B cell (primary cell): ENCODE measurements around the gene ATOH1. TPM values are rescaled to one million over a fixed set of nuclear protein-coding genes. Genes with fewer than 3 reads are reported as not detected.

Source experiments
- ATAC-seq: fragments of 200-7000 bp; cut with Tn5 transposase; one replicate; pipeline ENCODE4 v1.10.0; 2021; ENCODE audit warnings: low read depth, mild to moderate bottlenecking, moderate number of reproducible peaks, moderate library complexity
- CTCF ChIA-PET: fragments of 350-600 bp; sonication (Branson Sonifier 250); formaldehyde crosslinking; loops from one replicate; lab custom pipeline; 2021; ENCODE audit warnings: antibody characterized with exemption, inconsistent platforms; lab: Charles Lee
- POLR2A ChIA-PET: fragments of 350-600 bp; sonication (Branson Sonifier 250); formaldehyde crosslinking; loops from one replicate; lab custom pipeline; 2021; ENCODE audit warnings: antibody characterized with exemption; lab: Charles Lee
- DNase-seq: peaks from one replicate; pipeline ENCODE4 v3.0.0; 2013
- H2AFZ ChIP-seq: 2 replicates; pipeline ENCODE4 v1.6.1; 2012; ENCODE audit warnings: mild to moderate bottlenecking, low read depth, low read length; ENCODE audit not compliant: insufficient read depth, poor library complexity, severe bottlenecking
- H3K27ac ChIP-seq, 2 donors: 1 replicate in 1 of 2; 2 replicates in 1 of 2; pipeline ENCODE4 v1.5.1; 2012 to 2013; ENCODE audit warnings: low read length in 2 of 2, mild to moderate bottlenecking in 2 of 2, moderate library complexity in 1 of 2
- H3K27me3 ChIP-seq, 4 experiments: fragments of 200-600 bp in 1 of 4; sonication (generic) in 1 of 4; replicated peaks in 1 of 4; 1 replicate in 2 of 4; 2 replicates in 2 of 4; pipeline versions ENCODE4 v1.6.1 to v1.7.0; 2013 to 2016; ENCODE audit warnings: low read length in 3 of 4, mild to moderate bottlenecking in 2 of 4, mixed read lengths in 1 of 4, moderate library complexity in 1 of 4; ENCODE audit not compliant: insufficient read depth in 4 of 4, control insufficient read depth in 3 of 4; ENCODE audit errors: control extremely low read depth in 1 of 4
- H3K36me3 ChIP-seq, 2 experiments: replicated peaks in 1 of 2; 1 replicate in 1 of 2; 2 replicates in 1 of 2; pipeline versions ENCODE4 v1.6.1 to v1.7.1; 2013; ENCODE audit warnings: low read length in 1 of 2; ENCODE audit not compliant: insufficient read depth in 2 of 2, control insufficient read depth in 1 of 2; ENCODE audit errors: control extremely low read depth in 1 of 2, extremely low read depth in 1 of 2
- H3K4me1 ChIP-seq, 2 donors: fragments of 200-600 bp in 1 of 2; sonication (generic) in 1 of 2; 1 replicate in 1 of 2; 2 replicates in 1 of 2; pipeline versions ENCODE4 v1.5.1 to v1.6.1; 2013 to 2017; ENCODE audit warnings: low read length in 2 of 2; ENCODE audit not compliant: control insufficient read depth in 2 of 2, insufficient read depth in 2 of 2
- H3K4me2 ChIP-seq: replicated peaks from 2 replicates; pipeline ENCODE3; 2012; ENCODE audit warnings: mild to moderate bottlenecking, low read depth, low read length; ENCODE audit not compliant: poor library complexity, severe bottlenecking
- H3K4me3 ChIP-seq, 5 experiments: fragments of 200-600 bp in 1 of 5; sonication (generic) in 1 of 5; 1 replicate in 3 of 5; 2 replicates in 2 of 5; pipeline versions ENCODE4 v1.5.1 to v1.7.0; 2011 to 2016; ENCODE audit warnings: low read length in 4 of 5, mild to moderate bottlenecking in 4 of 5, low read depth in 2 of 5, control low read depth in 1 of 5, moderate library complexity in 1 of 5; ENCODE audit not compliant: insufficient read depth in 1 of 5; ENCODE audit errors: control extremely low read depth in 1 of 5, extremely low read depth in 1 of 5
- H3K79me2 ChIP-seq: fragments of 200-600 bp; sonication (generic); one replicate; pipeline ENCODE4 v1.6.0; 2016; ENCODE audit warnings: low read length; ENCODE audit not compliant: control insufficient read depth, insufficient read depth
- H3K9ac ChIP-seq: fragments of 200-600 bp; sonication (generic); 2 replicates; pipeline ENCODE4 v1.6.1; 2017; ENCODE audit warnings: mild to moderate bottlenecking, low read length, moderate library complexity
- H3K9me3 ChIP-seq, 3 donors: one replicate each; pipeline versions ENCODE4 v1.6.1 to v1.7.1; 2013; ENCODE audit warnings: low read length in 2 of 3; ENCODE audit not compliant: control insufficient read depth in 2 of 3, insufficient read depth in 1 of 3; ENCODE audit errors: control extremely low read depth in 1 of 3
- H4K20me1 ChIP-seq: 2 replicates; pipeline ENCODE4 v1.6.0; 2012; ENCODE audit warnings: mild to moderate bottlenecking, low read length; ENCODE audit not compliant: insufficient read depth, control insufficient read depth, poor library complexity, severe bottlenecking
- H3K27ac Mint-ChIP-seq: one replicate; pipeline ENCODE4 v1.8.0; 2021; ENCODE audit warnings: mixed read lengths
- H3K27me3 Mint-ChIP-seq: one replicate; pipeline ENCODE4 v1.8.0; 2021; ENCODE audit warnings: mixed read lengths
- H3K4me1 Mint-ChIP-seq: one replicate; pipeline ENCODE4 v1.8.0; 2021; ENCODE audit warnings: mixed read lengths
- H3K4me3 Mint-ChIP-seq: one replicate; pipeline ENCODE4 v1.8.0; 2021; ENCODE audit warnings: mixed read lengths
- H3K9me3 Mint-ChIP-seq: one replicate; pipeline ENCODE4 v1.8.0; 2022; ENCODE audit warnings: mixed read lengths; ENCODE audit not compliant: insufficient read depth
- CTCF ChIP-seq: fragments of 200-600 bp; IDR thresholded peaks from one replicate; pipeline ENCODE4 v1.8.0; 2022; ENCODE audit warnings: antibody characterized with exemption, mild to moderate bottlenecking
- EZH2 ChIP-seq: IDR thresholded peaks from 2 replicates; pipeline ENCODE4 v1.6.1; 2012; ENCODE audit warnings: borderline replicate concordance, low read depth, mild to moderate bottlenecking, moderate library complexity, low read length; ENCODE audit not compliant: insufficient read depth, poor library complexity, severe bottlenecking
- WGBS: methylation state at CpG from one replicate; pipeline ENCODE4 v1.1.5; 2013; ENCODE audit warnings: missing lambda C conversion rate; ENCODE audit not compliant: insufficient coverage; 5-methylcytosine and 5-hydroxymethylcytosine counted together
- intact Hi-C: fragments of 100-400 bp; cut with micrococcal nuclease; formaldehyde crosslinking; loops from one replicate; pipeline ENCODE4 v1.10.0; 2022
- polyA plus RNA-seq: library from polyadenylated mRNA; depleted of rRNA; stranded (reverse); fragments of >200 nt; gene quantifications from 2 replicates; pipeline ENCODE4 v1.2.3, GENCODE V29; 2012
- total RNA-seq, 2 donors: library from RNA; stranded (reverse); fragments of 120-200 nt in 1 of 2; gene quantifications; 1 replicate in 1 of 2; 2 replicates in 1 of 2; pipeline versions ENCODE4 v1.2.3 to v1.2.4, GENCODE V29; 2013 to 2022

The ATOH1 gene
- total and polyA plus RNA-seq, 2 donors (not counting 1 experiment from before 2014, with no cell fraction given), result not detected

GRCh38 chr4:93809773-93810172, 18.8 kb upstream of the ATOH1 start:
- no peak overlapping the region for H3K4me3 Mint-ChIP-seq

More at GRCh38 chr4:93809773-93810172, 18.8 kb upstream of the ATOH1 start:
- H3K27me3 ChIP-seq, result no peaks in the 10 kb centered on the region
- ChIA-PET CTCF (no interaction called here), POLR2A (no interaction called here)
- no peaks in the 10 kb centered on the region for H3K4me1 ChIP-seq
- WGBS, result 100% methylated on average over 1 of the region's 4 CpGs
- no peaks in the 10 kb centered on the region for H3K36me3 ChIP-seq
- peaks cover 0 to 2% (median 0%) of the 10 kb centered on the region in 3 donors for H3K9me3 ChIP-seq
- H4K20me1 ChIP-seq, result no peaks in the 10 kb centered on the region
- Mint-ChIP-seq H3K4me1 (peaks cover under 1% of the 10 kb centered on the region), H3K27ac (no peak overlapping the region), H3K9me3 (peaks cover 4% of the 10 kb centered on the region), H3K27me3 (peaks cover 3% of the 10 kb centered on the region)
- no peak overlapping the region for H2AFZ ChIP-seq
- H3K27ac ChIP-seq, result no peak overlapping the region
- ATAC-seq, result no peak
- intact Hi-C loops, result no loop called here
- TF ChIP-seq CTCF (no peak), EZH2 (no peak)
- DNase-seq, result no peak
- no peak overlapping the region for H3K4me2 ChIP-seq
- H3K79me2 ChIP-seq, result no peaks in the 10 kb centered on the region
- no peak overlapping the region for H3K4me3 ChIP-seq
- no peak overlapping the region for H3K9ac ChIP-seq
